ENCODE data around the gene ASIC2.

ASIC2 gene

GRCh38 chr17:33055171-33055611 lies 237.9 kb downstream of the ASIC2 start:
- no peak for DNase-seq

GRCh38 chr17:33054412-33054811 lies 238.7 kb downstream of the ASIC2 start:
- DNase-seq: no peak

- DNase-seq: no peak
Measured at GRCh38 chr17:33053676-33054075, 239.4 kb downstream of the ASIC2 start.

- DNase-seq: no peak
Measured at GRCh38 chr17:33052856-33053255, 240.2 kb downstream of the ASIC2 start.

GRCh38 chr17:33050611-33051140 lies 242.4 kb downstream of the ASIC2 start:
- no peak for DNase-seq

GRCh38 chr17:33049781-33050414 lies 243.2 kb downstream of the ASIC2 start:
- DNase-seq: no peak

GRCh38 chr17:33046361-33047255 lies 246.5 kb downstream of the ASIC2 start:
- no peak for DNase-seq

- DNase-seq: no peak
Measured at GRCh38 chr17:33045216-33045615, 247.9 kb downstream of the ASIC2 start.

GRCh38 chr17:33044771-33045170 lies 248.3 kb downstream of the ASIC2 start:
- DNase-seq: no peak

GRCh38 chr17:33040461-33040860 lies 252.6 kb downstream of the ASIC2 start:
- DNase-seq: no peak

GRCh38 chr17:33039874-33040273 lies 253.2 kb downstream of the ASIC2 start:
- DNase-seq: no peak

- no peak for DNase-seq
Measured at GRCh38 chr17:33038740-33039139, 254.4 kb downstream of the ASIC2 start.

GRCh38 chr17:33033176-33033575 lies 259.9 kb downstream of the ASIC2 start:
- DNase-seq: no peak

GRCh38 chr17:33028778-33029177 lies 264.3 kb downstream of the ASIC2 start:
- DNase-seq: no peak

- DNase-seq: no peak
Measured at GRCh38 chr17:33028061-33028460, 265.0 kb downstream of the ASIC2 start.

GRCh38 chr17:33024688-33025486 lies 268.2 kb downstream of the ASIC2 start:
- no peak for DNase-seq

- DNase-seq: no peak
Measured at GRCh38 chr17:33023790-33024189, 269.3 kb downstream of the ASIC2 start.

GRCh38 chr17:33021731-33022408 lies 271.2 kb downstream of the ASIC2 start:
- no peak for DNase-seq

GRCh38 chr17:33019161-33019890 lies 273.8 kb downstream of the ASIC2 start:
- no peak for DNase-seq

GRCh38 chr17:33017366-33017765 lies 275.7 kb downstream of the ASIC2 start:
- no peak for DNase-seq

- DNase-seq: no peak
Measured at GRCh38 chr17:33016920-33017319, 276.2 kb downstream of the ASIC2 start.

Measured in stimulated activated naive CD4-positive, alpha-beta T cell treated with Interleukin-2 at 50 U/mL for 16 hours (primary cell).